Progenitor cell of endocrine pancreas (in vitro differentiated cells): Measurements from ENCODE around the gene SIX2. TPM values are rescaled to one million over a fixed set of nuclear protein-coding genes. Genes with fewer than 3 reads are reported as not detected.
A peak's percentile ranks its signal among the peaks of the same experiment; 100 is the strongest.

ENCODE experiments used
- DNase-seq: peaks from one replicate; pipeline ENCODE4 v3.0.0; 2021; ENCODE audit warnings: low spot score; ENCODE audit not compliant: unreplicated experiment
- H3K27ac Mint-ChIP-seq: 2 replicates; pipeline ENCODE4 v1.8.0; 2021; ENCODE audit warnings: mild to moderate bottlenecking, moderate library complexity, mixed read lengths
- H3K27me3 Mint-ChIP-seq: 2 replicates; pipeline ENCODE4 v1.8.0; 2021; ENCODE audit warnings: mixed read lengths
- H3K36me3 Mint-ChIP-seq: 2 replicates; pipeline ENCODE4 v1.8.0; 2022; ENCODE audit warnings: mixed read lengths; ENCODE audit not compliant: insufficient read depth
- H3K4me1 Mint-ChIP-seq: 2 replicates; pipeline ENCODE4 v1.8.0; 2021; ENCODE audit warnings: low read depth, mixed read lengths
- H3K4me3 Mint-ChIP-seq: 2 replicates; pipeline ENCODE4 v1.8.0; 2021; ENCODE audit warnings: low read depth, mild to moderate bottlenecking, moderate library complexity, mixed read lengths
- H3K9me3 Mint-ChIP-seq: 2 replicates; pipeline ENCODE4 v1.8.0; 2021; ENCODE audit warnings: low read depth, mixed read lengths
- total RNA-seq: library from RNA; stranded (reverse); gene quantifications from 2 replicates; pipeline ENCODE4 v1.2.1, GENCODE V29; 2021
- TF ChIP-seq, protein P1 (sequence below): fragments of 200-600 bp; sonication (generic); IDR thresholded peaks from one replicate; pipeline ENCODE4 v1.5.0; 2021; ENCODE audit warnings: antibody characterized with exemption, mild to moderate bottlenecking; ENCODE audit not compliant: unreplicated experiment

SIX2 gene
- total RNA-seq, 1 donor from 2014 or later: 4.0 TPM

- TF ChIP-seq, protein P1, sequence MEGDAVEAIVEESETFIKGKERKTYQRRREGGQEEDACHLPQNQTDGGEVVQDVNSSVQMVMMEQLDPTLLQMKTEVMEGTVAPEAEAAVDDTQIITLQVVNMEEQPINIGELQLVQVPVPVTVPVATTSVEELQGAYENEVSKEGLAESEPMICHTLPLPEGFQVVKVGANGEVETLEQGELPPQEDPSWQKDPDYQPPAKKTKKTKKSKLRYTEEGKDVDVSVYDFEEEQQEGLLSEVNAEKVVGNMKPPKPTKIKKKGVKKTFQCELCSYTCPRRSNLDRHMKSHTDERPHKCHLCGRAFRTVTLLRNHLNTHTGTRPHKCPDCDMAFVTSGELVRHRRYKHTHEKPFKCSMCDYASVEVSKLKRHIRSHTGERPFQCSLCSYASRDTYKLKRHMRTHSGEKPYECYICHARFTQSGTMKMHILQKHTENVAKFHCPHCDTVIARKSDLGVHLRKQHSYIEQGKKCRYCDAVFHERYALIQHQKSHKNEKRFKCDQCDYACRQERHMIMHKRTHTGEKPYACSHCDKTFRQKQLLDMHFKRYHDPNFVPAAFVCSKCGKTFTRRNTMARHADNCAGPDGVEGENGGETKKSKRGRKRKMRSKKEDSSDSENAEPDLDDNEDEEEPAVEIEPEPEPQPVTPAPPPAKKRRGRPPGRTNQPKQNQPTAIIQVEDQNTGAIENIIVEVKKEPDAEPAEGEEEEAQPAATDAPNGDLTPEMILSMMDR: no peak
- Mint-ChIP-seq H3K36me3 (no peaks in the 10 kb centered on the region), H3K4me1 (peaks cover 5% of the 10 kb centered on the region), H3K27me3 (peaks cover 80% of the 10 kb centered on the region), H3K4me3 (no peak overlapping the region), H3K27ac (no peak overlapping the region), H3K9me3 (no peaks in the 10 kb centered on the region)
- no peak for DNase-seq
Observed at GRCh38 chr2:45013229-45014015, 4.2 kb upstream of the SIX2 start.

DNA sequence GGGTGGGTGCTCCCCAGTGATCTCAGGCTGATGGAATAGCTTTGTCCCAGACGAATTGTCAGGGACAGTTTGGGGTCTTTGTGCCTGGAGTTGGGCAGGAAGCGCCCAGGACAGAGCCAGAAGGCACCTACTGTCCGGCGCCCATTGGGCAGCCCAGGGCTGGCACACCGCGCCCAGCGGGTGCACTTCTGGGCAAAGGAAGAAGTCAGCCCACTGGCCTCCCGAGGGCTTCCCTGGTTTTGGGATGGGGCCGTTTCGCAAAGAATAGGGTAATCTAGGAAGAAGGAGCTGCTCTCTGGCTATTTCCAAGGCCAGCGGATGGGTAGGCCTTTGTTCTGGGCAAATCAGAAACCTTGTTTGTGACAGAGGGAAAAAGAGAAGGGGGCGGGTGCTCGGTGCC lies 3.5 kb upstream of the SIX2 start:
- H3K36me3 Mint-ChIP-seq: no peaks in the 10 kb centered on the region
- DNase-seq: no peak
- peaks cover 81% of the 10 kb centered on the region for H3K27me3 Mint-ChIP-seq
- TF ChIP-seq, protein P1: no peak
- H3K9me3 Mint-ChIP-seq: no peaks in the 10 kb centered on the region
- H3K4me1 Mint-ChIP-seq: peaks cover 6% of the 10 kb centered on the region
- peak overlapping the region; percentile 33 for H3K4me3 Mint-ChIP-seq
- H3K27ac Mint-ChIP-seq: no peak overlapping the region

DNA sequence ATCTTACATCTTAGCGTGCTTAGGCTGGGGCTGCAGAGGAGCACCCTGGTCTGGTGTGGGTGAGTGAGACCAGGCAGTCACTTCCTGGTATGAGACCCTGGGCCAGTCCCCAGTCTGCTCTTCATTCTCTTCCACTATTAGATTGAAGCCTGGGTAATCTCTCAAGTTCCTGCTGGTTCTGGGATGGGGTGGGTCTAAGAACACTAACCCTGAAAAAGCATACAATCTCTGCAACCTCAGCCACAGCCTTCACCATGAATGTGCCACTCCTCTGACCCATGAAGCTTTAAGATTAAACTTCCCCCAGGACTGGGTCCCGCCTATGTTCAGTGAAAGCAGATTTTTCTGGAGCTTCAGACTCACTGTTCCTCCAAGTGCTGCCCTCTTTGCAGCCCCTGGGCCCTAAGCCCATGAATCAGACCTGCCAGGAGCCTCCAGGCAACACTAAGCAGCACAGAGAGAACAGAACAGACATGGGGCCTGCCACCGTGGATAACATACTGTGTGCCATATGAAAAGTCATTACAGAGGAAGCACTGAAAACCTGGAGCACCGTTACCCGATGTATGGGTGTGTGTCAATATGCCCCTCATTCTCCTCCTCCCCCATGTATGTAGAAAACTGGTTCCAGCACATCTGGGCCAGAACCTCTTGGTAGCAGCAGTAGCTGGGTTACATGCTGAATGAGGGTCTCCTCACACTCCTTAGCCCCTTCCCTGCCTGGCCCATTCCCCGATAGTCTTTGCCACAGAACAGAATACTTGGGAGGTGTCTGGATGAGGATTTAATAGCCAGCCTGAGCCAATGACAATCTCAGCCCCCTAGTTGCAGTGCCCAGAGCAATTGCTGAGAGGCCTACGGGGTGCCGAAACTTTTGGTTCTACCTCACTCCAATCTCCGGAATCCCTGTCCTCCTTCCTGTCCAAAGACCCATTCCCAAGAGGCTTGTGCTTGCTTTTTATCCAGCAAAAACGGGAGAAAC lies 2.7 kb upstream of the SIX2 start:
- no peaks in the 10 kb centered on the region for H3K36me3 Mint-ChIP-seq
- DNase-seq: no peak
- TF ChIP-seq, protein P1: no peak
- H3K4me1 Mint-ChIP-seq: peaks cover 6% of the 10 kb centered on the region
- H3K27me3 Mint-ChIP-seq: peaks cover 83% of the 10 kb centered on the region
- H3K4me3 Mint-ChIP-seq: no peak overlapping the region
- peak overlapping the region; percentile 20 for H3K27ac Mint-ChIP-seq
- H3K9me3 Mint-ChIP-seq: no peaks in the 10 kb centered on the region

- no peak for DNase-seq
- Mint-ChIP-seq H3K4me1 (peaks cover 6% of the 10 kb centered on the region), H3K27me3 (peaks cover 84% of the 10 kb centered on the region), H3K36me3 (no peaks in the 10 kb centered on the region), H3K27ac (no peak overlapping the region), H3K4me3 (no peak overlapping the region), H3K9me3 (no peaks in the 10 kb centered on the region)
- TF ChIP-seq, protein P1: no peak
Observed at GRCh38 chr2:45011121-45011520, 1.9 kb upstream of the SIX2 start.

GRCh38 chr2:45010702-45011012 lies 1.4 kb upstream of the SIX2 start:
- Mint-ChIP-seq H3K27ac (no peak overlapping the region), H3K27me3 (peaks cover 84% of the 10 kb centered on the region), H3K9me3 (no peaks in the 10 kb centered on the region), H3K36me3 (peaks cover under 1% of the 10 kb centered on the region), H3K4me3 (peak overlapping the region; percentile 49), H3K4me1 (peaks cover 7% of the 10 kb centered on the region)
- TF ChIP-seq, protein P1: no peak
- DNase-seq: no peak
